HCT116 (cell line): ENCODE data around the gene FDCSP.

Source experiments
- EZH2 ChIP-seq: fragments of 200-600 bp; sonication (generic); IDR thresholded peaks from 2 replicates; pipeline ENCODE4 v1.6.1; 2017; ENCODE audit warnings: antibody characterized with exemption, mixed run types
- EZH2phosphoT487 ChIP-seq: fragments of 200-600 bp; IDR thresholded peaks from 2 replicates; pipeline ENCODE4 v1.6.1; 2018; ENCODE audit warnings: antibody characterized with exemption, borderline replicate concordance
- JUND ChIP-seq: IDR thresholded peaks from 2 replicates; pipeline ENCODE4 v1.6.1; 2012
- POLR2A ChIP-seq: IDR thresholded peaks from 2 replicates; pipeline ENCODE4 v1.7.0; 2011; ENCODE audit warnings: borderline replicate concordance; ENCODE audit not compliant: insufficient read depth, insufficient read length; ENCODE audit errors: extremely low read depth
- POLR2AphosphoS5 ChIP-seq: IDR thresholded peaks from 2 replicates; pipeline ENCODE4 v1.6.1; 2011; ENCODE audit warnings: mild to moderate bottlenecking, low read depth, low read length, moderate library complexity
- TCF7L2 ChIP-seq: IDR thresholded peaks from 2 replicates; pipeline ENCODE4 v1.7.0; 2011; ENCODE audit warnings: borderline replicate concordance, inconsistent platforms; ENCODE audit not compliant: insufficient read depth, insufficient read length; ENCODE audit errors: extremely low read depth
- ZFX ChIP-seq: fragments of 450-650 bp; IDR thresholded peaks from 2 replicates; pipeline ENCODE4 v1.6.1; 2017
- ZNF274 ChIP-seq: fragments of 200-500 bp; sonication (Bioruptor generic); IDR thresholded peaks from 2 replicates; pipeline ENCODE4 v1.6.1; 2014; ENCODE audit warnings: mild to moderate bottlenecking, low read depth, low read length, inconsistent platforms
- TF ChIP-seq, protein P1 (sequence below), 3 experiments: fragments of 200-600 bp in 1 of 3; sonication (generic) in 1 of 3; IDR thresholded peaks in 2 of 3; conservative IDR thresholded peaks in 1 of 3; 2 replicates each; pipeline ENCODE4 v1.5.1; 2012 to 2017; ENCODE audit warnings: low read depth in 2 of 3, low read length in 2 of 3, antibody characterized with exemption in 1 of 3, borderline replicate concordance in 1 of 3, control low read depth in 1 of 3, mild to moderate bottlenecking in 1 of 3, mixed read lengths in 1 of 3, mixed run types in 1 of 3, moderate library complexity in 1 of 3; ENCODE audit not compliant: insufficient read depth in 1 of 3
- TF ChIP-seq, protein P2 (sequence below): IDR thresholded peaks from 2 replicates; pipeline ENCODE4 v1.6.1; 2012; ENCODE audit warnings: low read depth

DNA sequence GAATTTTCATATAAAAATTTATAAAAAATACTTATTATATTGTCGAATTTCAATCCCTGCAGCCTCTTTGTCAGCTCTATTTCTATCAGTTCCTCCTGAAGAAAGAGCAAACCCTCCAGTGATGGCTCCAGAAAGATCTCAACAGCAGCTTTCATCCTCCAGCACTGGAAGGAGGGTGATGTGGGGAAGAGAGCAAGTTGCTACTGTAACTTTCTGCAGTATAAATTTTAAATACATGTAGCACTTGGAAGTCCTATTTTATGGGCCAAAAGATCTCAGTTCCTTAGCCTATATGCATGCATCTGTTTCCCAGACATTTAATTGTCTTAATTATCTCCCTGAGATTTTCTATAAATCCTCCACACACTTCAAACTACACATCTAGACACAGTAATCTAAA lies 44.1 kb upstream of the FDCSP start:
- TF ChIP-seq EZH2phosphoT487 (no peak), TCF7L2 (no peak), POLR2A (no peak), EZH2 (no peak), JUND (no peak), ZNF274 (no peak), ZFX (no peak), POLR2AphosphoS5 (no peak)
- TF ChIP-seq, protein P1, sequence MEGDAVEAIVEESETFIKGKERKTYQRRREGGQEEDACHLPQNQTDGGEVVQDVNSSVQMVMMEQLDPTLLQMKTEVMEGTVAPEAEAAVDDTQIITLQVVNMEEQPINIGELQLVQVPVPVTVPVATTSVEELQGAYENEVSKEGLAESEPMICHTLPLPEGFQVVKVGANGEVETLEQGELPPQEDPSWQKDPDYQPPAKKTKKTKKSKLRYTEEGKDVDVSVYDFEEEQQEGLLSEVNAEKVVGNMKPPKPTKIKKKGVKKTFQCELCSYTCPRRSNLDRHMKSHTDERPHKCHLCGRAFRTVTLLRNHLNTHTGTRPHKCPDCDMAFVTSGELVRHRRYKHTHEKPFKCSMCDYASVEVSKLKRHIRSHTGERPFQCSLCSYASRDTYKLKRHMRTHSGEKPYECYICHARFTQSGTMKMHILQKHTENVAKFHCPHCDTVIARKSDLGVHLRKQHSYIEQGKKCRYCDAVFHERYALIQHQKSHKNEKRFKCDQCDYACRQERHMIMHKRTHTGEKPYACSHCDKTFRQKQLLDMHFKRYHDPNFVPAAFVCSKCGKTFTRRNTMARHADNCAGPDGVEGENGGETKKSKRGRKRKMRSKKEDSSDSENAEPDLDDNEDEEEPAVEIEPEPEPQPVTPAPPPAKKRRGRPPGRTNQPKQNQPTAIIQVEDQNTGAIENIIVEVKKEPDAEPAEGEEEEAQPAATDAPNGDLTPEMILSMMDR (IDR thresholded peaks at IDR 0.05 in 2 of 3, conservative IDR thresholded peaks at IDR 0.05 in 1 of 3; ENCODE audit: borderline replicate concordance in 1 of 3, insufficient read depth in 1 of 3, low read depth in 2 of 3, low read length in 2 of 3) = no peak
- TF ChIP-seq, protein P2, sequence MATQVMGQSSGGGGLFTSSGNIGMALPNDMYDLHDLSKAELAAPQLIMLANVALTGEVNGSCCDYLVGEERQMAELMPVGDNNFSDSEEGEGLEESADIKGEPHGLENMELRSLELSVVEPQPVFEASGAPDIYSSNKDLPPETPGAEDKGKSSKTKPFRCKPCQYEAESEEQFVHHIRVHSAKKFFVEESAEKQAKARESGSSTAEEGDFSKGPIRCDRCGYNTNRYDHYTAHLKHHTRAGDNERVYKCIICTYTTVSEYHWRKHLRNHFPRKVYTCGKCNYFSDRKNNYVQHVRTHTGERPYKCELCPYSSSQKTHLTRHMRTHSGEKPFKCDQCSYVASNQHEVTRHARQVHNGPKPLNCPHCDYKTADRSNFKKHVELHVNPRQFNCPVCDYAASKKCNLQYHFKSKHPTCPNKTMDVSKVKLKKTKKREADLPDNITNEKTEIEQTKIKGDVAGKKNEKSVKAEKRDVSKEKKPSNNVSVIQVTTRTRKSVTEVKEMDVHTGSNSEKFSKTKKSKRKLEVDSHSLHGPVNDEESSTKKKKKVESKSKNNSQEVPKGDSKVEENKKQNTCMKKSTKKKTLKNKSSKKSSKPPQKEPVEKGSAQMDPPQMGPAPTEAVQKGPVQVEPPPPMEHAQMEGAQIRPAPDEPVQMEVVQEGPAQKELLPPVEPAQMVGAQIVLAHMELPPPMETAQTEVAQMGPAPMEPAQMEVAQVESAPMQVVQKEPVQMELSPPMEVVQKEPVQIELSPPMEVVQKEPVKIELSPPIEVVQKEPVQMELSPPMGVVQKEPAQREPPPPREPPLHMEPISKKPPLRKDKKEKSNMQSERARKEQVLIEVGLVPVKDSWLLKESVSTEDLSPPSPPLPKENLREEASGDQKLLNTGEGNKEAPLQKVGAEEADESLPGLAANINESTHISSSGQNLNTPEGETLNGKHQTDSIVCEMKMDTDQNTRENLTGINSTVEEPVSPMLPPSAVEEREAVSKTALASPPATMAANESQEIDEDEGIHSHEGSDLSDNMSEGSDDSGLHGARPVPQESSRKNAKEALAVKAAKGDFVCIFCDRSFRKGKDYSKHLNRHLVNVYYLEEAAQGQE = no peak
